Tibial nerve (tissue), 4 donors: Measurements from ENCODE around the gene DDTL.

Experiments
- EP300 ChIP-seq, 2 donors: sonication (generic); formaldehyde crosslinking; IDR thresholded peaks; one replicate each; pipeline ENCODE4 v1.6.1; 2017; ENCODE audit warnings: antibody characterized with exemption in 2 of 2, mild to moderate bottlenecking in 1 of 2
- POLR2A ChIP-seq, 2 donors: fragments of 450-650 bp; IDR thresholded peaks; one replicate each; pipeline ENCODE4 v1.6.1; 2017; ENCODE audit warnings: antibody characterized with exemption in 2 of 2, mild to moderate bottlenecking in 2 of 2, moderate library complexity in 2 of 2
- TF ChIP-seq, protein P1 (sequence below), 5 experiments: fragments of 200-600 bp in 3 of 5; fragments of 450-650 bp in 2 of 5; sonication (generic) in 3 of 5; IDR thresholded peaks; one replicate each; pipeline ENCODE4 v1.5.1; 2016 to 2019; ENCODE audit warnings: antibody characterized with exemption in 5 of 5, mild to moderate bottlenecking in 3 of 5, moderate library complexity in 2 of 5

DNA sequence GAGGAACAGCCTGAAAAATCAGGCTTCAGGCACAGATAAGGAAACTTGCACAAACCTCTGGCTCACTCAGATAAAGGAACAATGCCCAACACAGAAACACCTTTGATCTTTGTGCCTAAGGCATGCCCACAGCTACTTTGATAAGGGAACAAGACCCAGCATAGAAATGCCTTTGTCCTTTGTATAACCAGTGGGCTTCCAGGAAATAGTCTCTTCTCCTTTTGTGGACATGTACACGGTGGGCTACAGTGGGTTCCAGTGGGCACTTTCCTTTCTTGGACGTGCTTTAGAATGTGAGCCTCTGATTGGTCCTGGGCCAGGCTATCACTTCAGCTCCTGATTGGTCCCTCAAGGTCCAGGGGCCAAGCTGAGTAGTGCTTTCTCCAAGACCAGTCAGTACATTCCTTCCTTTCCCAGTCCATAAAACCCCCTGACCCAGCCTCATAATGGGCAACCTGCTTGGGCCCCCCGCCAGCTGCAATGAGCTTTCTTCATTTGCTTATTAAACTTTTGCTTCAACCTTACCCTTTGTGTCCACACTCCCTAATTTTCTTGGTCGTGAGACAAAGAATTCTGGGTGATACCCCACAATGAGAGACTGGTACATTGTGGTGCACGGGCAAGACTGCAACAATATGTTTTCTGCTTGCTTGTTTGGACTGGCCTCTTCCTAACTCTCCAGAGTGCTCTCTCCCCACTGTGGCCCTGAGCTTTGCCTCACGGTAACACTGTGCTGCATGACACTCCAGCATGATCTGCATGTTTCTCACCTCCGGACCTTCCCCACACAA lies 42.7 kb downstream of the DDTL start:
- TF ChIP-seq, protein P1, sequence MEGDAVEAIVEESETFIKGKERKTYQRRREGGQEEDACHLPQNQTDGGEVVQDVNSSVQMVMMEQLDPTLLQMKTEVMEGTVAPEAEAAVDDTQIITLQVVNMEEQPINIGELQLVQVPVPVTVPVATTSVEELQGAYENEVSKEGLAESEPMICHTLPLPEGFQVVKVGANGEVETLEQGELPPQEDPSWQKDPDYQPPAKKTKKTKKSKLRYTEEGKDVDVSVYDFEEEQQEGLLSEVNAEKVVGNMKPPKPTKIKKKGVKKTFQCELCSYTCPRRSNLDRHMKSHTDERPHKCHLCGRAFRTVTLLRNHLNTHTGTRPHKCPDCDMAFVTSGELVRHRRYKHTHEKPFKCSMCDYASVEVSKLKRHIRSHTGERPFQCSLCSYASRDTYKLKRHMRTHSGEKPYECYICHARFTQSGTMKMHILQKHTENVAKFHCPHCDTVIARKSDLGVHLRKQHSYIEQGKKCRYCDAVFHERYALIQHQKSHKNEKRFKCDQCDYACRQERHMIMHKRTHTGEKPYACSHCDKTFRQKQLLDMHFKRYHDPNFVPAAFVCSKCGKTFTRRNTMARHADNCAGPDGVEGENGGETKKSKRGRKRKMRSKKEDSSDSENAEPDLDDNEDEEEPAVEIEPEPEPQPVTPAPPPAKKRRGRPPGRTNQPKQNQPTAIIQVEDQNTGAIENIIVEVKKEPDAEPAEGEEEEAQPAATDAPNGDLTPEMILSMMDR (IDR thresholded peaks at IDR 0.05), result no peak
- TF ChIP-seq POLR2A (IDR thresholded peaks at IDR 0.05) (no peak), EP300 (IDR thresholded peaks at IDR 0.05) (no peak)
